HUES48 (cell line): ENCODE measurements around the gene AAGAB.
"Not testable (repeated sequence)": the region's sequence is repeated elsewhere in the genome, so short reads cannot be mapped to it uniquely, and the experiment has no call there.

Source experiments
- H3K27ac ChIP-seq: one replicate; pipeline ENCODE4 v1.7.0; 2013; ENCODE audit warnings: low read depth, low read length, inconsistent platforms
- H3K27me3 ChIP-seq: 2 replicates; pipeline ENCODE4 v1.6.1; 2013; ENCODE audit warnings: mild to moderate bottlenecking, low read length; ENCODE audit not compliant: control insufficient read depth, insufficient read depth
- H3K36me3 ChIP-seq: 2 replicates; pipeline ENCODE4 v1.6.1; 2013; ENCODE audit warnings: low read length; ENCODE audit not compliant: control insufficient read depth, insufficient read depth
- H3K4me1 ChIP-seq: 2 replicates; pipeline ENCODE4 v1.6.1; 2013; ENCODE audit warnings: mild to moderate bottlenecking, low read length; ENCODE audit not compliant: control insufficient read depth, insufficient read depth
- H3K4me3 ChIP-seq: 2 replicates; pipeline ENCODE4 v1.5.1; 2013; ENCODE audit warnings: mild to moderate bottlenecking, low read depth, low read length
- H3K9ac ChIP-seq: 2 replicates; pipeline ENCODE4 v1.6.1; 2013; ENCODE audit warnings: mild to moderate bottlenecking, low read depth, low read length, moderate library complexity
- H3K9me3 ChIP-seq: 2 replicates; pipeline ENCODE4 v1.6.1; 2013; ENCODE audit warnings: low read length; ENCODE audit not compliant: control insufficient read depth, insufficient read depth

The AAGAB gene, protein sequence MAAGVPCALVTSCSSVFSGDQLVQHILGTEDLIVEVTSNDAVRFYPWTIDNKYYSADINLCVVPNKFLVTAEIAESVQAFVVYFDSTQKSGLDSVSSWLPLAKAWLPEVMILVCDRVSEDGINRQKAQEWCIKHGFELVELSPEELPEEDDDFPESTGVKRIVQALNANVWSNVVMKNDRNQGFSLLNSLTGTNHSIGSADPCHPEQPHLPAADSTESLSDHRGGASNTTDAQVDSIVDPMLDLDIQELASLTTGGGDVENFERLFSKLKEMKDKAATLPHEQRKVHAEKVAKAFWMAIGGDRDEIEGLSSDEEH

DNA sequence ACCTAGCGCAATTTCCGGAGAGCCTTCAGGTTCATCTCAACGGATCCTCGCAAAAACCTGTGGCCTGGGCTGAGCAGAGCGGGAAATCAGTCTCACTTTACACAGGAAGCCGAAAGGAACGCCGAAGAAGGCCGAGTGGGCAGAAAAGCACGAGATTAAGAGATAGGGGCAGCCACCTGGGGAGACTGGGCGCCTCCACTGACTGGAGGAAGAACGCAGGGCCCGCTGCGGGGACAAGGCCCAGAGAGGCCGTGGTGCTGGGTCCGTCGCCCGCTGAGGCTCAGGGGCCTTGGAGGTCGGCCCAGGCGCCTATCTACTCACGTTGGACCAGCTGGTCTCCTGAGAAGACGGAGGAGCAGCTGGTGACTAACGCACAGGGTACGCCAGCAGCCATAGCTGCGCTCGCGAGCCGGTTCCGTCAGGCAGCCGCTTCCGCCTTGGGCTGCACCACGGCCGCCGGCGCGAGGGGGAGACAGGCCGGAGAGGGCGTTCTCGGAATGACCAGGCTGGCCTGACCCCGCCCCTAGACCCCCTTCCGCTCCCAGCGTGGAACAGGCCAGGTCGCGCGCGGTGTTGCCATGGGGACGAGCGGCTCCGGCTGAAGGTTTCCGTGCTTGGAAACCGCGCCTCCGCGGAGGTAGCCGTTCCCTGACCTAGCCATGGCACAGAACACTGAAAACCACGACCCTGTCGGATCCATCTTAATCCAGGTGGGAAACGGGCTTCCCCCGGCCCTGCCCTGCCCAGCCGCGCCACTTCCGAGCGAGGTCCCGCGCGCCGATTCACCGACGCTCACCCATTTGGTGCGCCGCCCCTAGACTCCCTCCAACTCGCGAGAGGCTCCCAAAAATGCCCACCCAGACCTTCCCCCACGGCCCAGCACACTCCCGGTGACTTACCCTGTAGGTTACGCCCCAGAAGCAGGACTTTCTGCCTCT is at the start of gene AAGAB, which contains the start of gene IQCH:
TSS of gene AAGAB (minus strand) at position 424 of the 938 bp plus-strand sequence. CDS start at position 394, 30 bp downstream.
TSS of gene IQCH (plus strand) at position 549 of the 938 bp plus-strand sequence. CDS start at position 660, 111 bp downstream.
- H3K4me3 ChIP-seq, result peak within 1 kb of the TSS; percentile 88
- H3K27me3 ChIP-seq, result no peaks in the 10 kb centered on the region
- H3K9ac ChIP-seq, result peak within 1 kb of the TSS; percentile 79
- H3K9me3 ChIP-seq, result no peaks in the 10 kb centered on the region
- no peaks in the 10 kb centered on the region for H3K4me1 ChIP-seq
- no peaks in the 10 kb centered on the region for H3K36me3 ChIP-seq
- H3K27ac ChIP-seq, result peak within 1 kb of the TSS; percentile 73

- Histone ChIP-seq H3K9me3 (no peaks in the 10 kb centered on the region), H3K9ac (no peak overlapping the region), H3K36me3 (no peaks in the 10 kb centered on the region), H3K27ac (no peak overlapping the region), H3K4me3 (no peak overlapping the region), H3K4me1 (peaks cover 11% of the 10 kb centered on the region; the same call in 1 of the 2 replicates), H3K27me3 (no peaks in the 10 kb centered on the region)
Observed at GRCh38 chr15:67303490-67304363, 49.3 kb upstream of the AAGAB start.

GRCh38 chr15:67300266-67301025 is 46.0 kb upstream of the AAGAB start:
- no peaks in the 10 kb centered on the region for H3K9me3 ChIP-seq
- no peak overlapping the region for H3K9ac ChIP-seq
- H3K36me3 ChIP-seq, result no peaks in the 10 kb centered on the region
- no peak overlapping the region for H3K4me3 ChIP-seq
- no peaks in the 10 kb centered on the region for H3K27me3 ChIP-seq
- no peak overlapping the region for H3K27ac ChIP-seq
- H3K4me1 ChIP-seq, result peaks cover 12% of the 10 kb centered on the region

GRCh38 chr15:67296684-67297083 is 42.2 kb upstream of the AAGAB start:
- H3K4me3 ChIP-seq, result no peak overlapping the region
- H3K4me1 ChIP-seq, result peaks cover 12% of the 10 kb centered on the region
- H3K27me3 ChIP-seq, result no peaks in the 10 kb centered on the region
- H3K36me3 ChIP-seq, result no peaks in the 10 kb centered on the region
- H3K9me3 ChIP-seq, result no peaks in the 10 kb centered on the region
- H3K27ac ChIP-seq, result no peak overlapping the region
- no peak overlapping the region for H3K9ac ChIP-seq

- Histone ChIP-seq H3K27ac (no peak overlapping the region), H3K9me3 (no peaks in the 10 kb centered on the region), H3K27me3 (no peaks in the 10 kb centered on the region), H3K9ac (no peak overlapping the region), H3K4me1 (peaks cover 12% of the 10 kb centered on the region), H3K36me3 (no peaks in the 10 kb centered on the region), H3K4me3 (no peak overlapping the region)
Observed at GRCh38 chr15:67296188-67296587, 41.7 kb upstream of the AAGAB start.

- Histone ChIP-seq H3K9me3 (0 out of 2 replicates have a peak, but pooled peaks cover 3% of the 10 kb centered on the region), H3K4me1 (no peaks in the 10 kb centered on the region), H3K27me3 (no peaks in the 10 kb centered on the region), H3K4me3 (no peak overlapping the region), H3K27ac (no peak overlapping the region), H3K9ac (no peak overlapping the region), H3K36me3 (no peaks in the 10 kb centered on the region)
Observed at GRCh38 chr15:67290319-67290718, 35.9 kb upstream of the AAGAB start.

- not testable (repeated sequence) for H3K36me3 ChIP-seq
Observed at GRCh38 chr15:67286400-67286799, 31.9 kb upstream of the AAGAB start.

DNA sequence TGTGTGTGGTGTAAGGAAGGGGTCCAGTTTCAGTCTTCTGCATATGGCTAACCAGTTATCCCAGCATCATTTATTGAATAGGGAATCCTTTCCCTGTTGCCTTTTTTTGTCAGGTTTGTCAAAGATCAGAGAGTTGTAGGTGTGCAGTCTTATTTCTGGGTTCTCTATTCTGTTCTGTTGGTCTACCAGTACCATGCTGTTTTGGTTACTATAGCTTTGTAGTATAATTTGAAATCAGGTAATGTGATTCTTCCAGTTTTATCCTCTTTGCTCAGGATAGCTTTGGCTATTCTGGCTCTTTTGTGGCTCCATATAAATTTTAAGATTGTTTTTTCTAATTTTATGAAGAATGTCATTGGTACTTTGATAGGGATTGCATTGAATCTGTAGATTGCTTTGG is 31.2 kb upstream of the AAGAB start:
- H3K27ac ChIP-seq, H3K36me3 ChIP-seq, H3K4me3 ChIP-seq, H3K27me3 ChIP-seq, H3K9ac ChIP-seq, H3K9me3 ChIP-seq: not testable (repeated sequence)
- H3K4me1 ChIP-seq, result peaks cover 24% of the 10 kb centered on the region

More at GRCh38 chr15:67286400-67286799, 31.9 kb upstream of the AAGAB start:
- H3K9me3 ChIP-seq, H3K4me3 ChIP-seq, H3K9ac ChIP-seq, H3K27me3 ChIP-seq, H3K27ac ChIP-seq: not testable (repeated sequence)
- peaks cover 22% of the 10 kb centered on the region for H3K4me1 ChIP-seq

DNA sequence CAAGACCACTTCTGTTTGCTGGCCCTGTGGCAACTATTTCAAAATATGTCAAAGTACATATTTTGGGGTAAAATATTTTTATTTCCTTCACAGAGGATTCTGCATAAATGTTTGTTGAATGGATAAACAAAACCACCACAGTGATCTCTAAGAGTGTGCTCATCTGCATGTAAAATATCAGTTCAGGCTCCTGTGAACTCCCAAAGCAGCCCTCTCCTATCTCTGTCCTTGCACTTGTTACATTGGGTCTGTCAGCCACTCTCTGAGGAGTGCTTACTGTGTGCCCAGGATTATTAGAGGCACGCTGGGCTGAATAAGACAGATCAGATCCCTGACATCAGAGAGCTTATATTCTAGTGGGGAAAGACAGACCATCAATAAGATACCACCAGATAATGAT is 27.3 kb upstream of the AAGAB start:
- Histone ChIP-seq H3K27me3 (no peaks in the 10 kb centered on the region), H3K4me1 (peaks cover 33% of the 10 kb centered on the region), H3K9me3 (0 out of 2 replicates have a peak, but pooled peaks cover 3% of the 10 kb centered on the region), H3K4me3 (no peak overlapping the region), H3K36me3 (no peaks in the 10 kb centered on the region), H3K9ac (no peak overlapping the region), H3K27ac (no peak overlapping the region)

DNA sequence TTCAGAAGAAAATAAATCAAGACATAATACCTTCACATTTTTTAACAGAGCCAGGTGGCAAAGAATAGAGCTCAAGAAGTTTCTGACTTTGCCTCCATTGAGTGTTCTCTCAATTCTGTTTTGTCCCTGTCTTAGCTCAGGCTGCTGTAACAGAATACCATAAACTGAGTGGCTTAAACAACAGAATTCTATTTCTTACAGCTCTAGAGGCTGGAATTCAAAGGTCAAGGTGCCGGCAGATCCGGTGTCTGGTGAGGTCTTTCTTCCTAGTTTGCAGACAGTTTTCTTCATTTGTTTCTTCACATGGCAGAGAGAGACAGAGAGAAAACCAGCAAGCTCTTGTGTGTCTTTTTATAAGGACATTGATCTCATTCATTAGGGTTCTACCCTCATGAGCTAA is 25.8 kb upstream of the AAGAB start:
- Histone ChIP-seq H3K27me3 (no peaks in the 10 kb centered on the region), H3K4me3 (no peak overlapping the region), H3K4me1 (peaks cover 33% of the 10 kb centered on the region), H3K9me3 (no peaks in the 10 kb centered on the region), H3K36me3 (no peaks in the 10 kb centered on the region), H3K27ac (no peak overlapping the region), H3K9ac (no peak overlapping the region)
